Calu3 (cell line): ENCODE measurements around the gene DDC. TPM values are rescaled to one million over a fixed set of nuclear protein-coding genes. Genes with fewer than 3 reads are reported as not detected.
"Not testable (repeated sequence)": the region's sequence is repeated elsewhere in the genome, so short reads cannot be mapped to it uniquely, and the experiment has no call there.

ENCODE experiments used
- BruUV-seq: library from RNA; stranded (reverse); fragments of 400-500 nt; replicated peaks from 2 replicates; lab custom pipeline; 2021; lab: Mats Ljungman, UMichigan
- CTCF ChIA-PET: fragments of 300-600 bp; sonication (Branson Sonifier 250); formaldehyde crosslinking; loops from one replicate; lab custom pipeline; 2022; ENCODE audit warnings: antibody characterized with exemption; lab: Charles Lee
- DNase-seq: peaks from one replicate; pipeline ENCODE4 v3.0.0; 2022
- H3K27ac Mint-ChIP-seq: one replicate; pipeline ENCODE4 v1.8.0; 2022; ENCODE audit warnings: mixed read lengths; ENCODE audit not compliant: unreplicated experiment
- H3K27me3 Mint-ChIP-seq: one replicate; pipeline ENCODE4 v1.8.0; 2022; ENCODE audit warnings: mixed read lengths; ENCODE audit not compliant: unreplicated experiment
- H3K36me3 Mint-ChIP-seq: one replicate; pipeline ENCODE4 v1.8.0; 2022; ENCODE audit warnings: mild to moderate bottlenecking, moderate library complexity, mixed read lengths; ENCODE audit not compliant: insufficient read depth, unreplicated experiment
- H3K4me1 Mint-ChIP-seq: one replicate; pipeline ENCODE4 v1.8.0; 2022; ENCODE audit warnings: mild to moderate bottlenecking, low read depth, mixed read lengths; ENCODE audit not compliant: unreplicated experiment
- H3K4me3 Mint-ChIP-seq: one replicate; pipeline ENCODE4 v1.8.0; 2022; ENCODE audit warnings: mild to moderate bottlenecking, low read depth, moderate library complexity, mixed read lengths; ENCODE audit not compliant: unreplicated experiment
- H3K9me3 Mint-ChIP-seq: one replicate; pipeline ENCODE4 v1.8.0; 2022; ENCODE audit warnings: low read depth, mixed read lengths; ENCODE audit not compliant: unreplicated experiment
- CTCF ChIP-seq: fragments of 200-600 bp; IDR thresholded peaks from one replicate; pipeline ENCODE4 v1.8.0; 2022; ENCODE audit warnings: antibody characterized with exemption; ENCODE audit not compliant: unreplicated experiment
- intact Hi-C: fragments of 100-400 bp; cut with micrococcal nuclease; formaldehyde crosslinking; loops from one replicate; pipeline ENCODE4 v1.10.0; 2022; ENCODE audit not compliant: unreplicated experiment
- total RNA-seq: library from RNA; stranded (reverse); gene quantifications from 2 replicates; pipeline ENCODE4 v1.2.3, GENCODE V29; 2022

The DDC gene
- total RNA-seq, 1 experiment from 2014 or later: 3.7 TPM

- CTCF ChIA-PET: no interaction called here
- Mint-ChIP-seq H3K4me1 (peaks cover 15% of the 10 kb centered on the region), H3K27me3 (no peaks in the 10 kb centered on the region), H3K36me3 (peaks cover 24% of the 10 kb centered on the region), H3K4me3 (no peak overlapping the region), H3K9me3 (no peaks in the 10 kb centered on the region), H3K27ac (no peak overlapping the region)
- peak; percentile 40 for TF ChIP-seq CTCF
- BruUV-seq: no TSS peak
- DNase-seq: no peak
- intact Hi-C loops: no loop called here
Observed at GRCh38 chr7:50588937-50589336, 23.7 kb upstream of the DDC start.

- BruUV-seq: no TSS peak
- CTCF ChIA-PET: interaction anchor here (0.6 kb wide), 1 partner anchor 518 kb away, joined by 3 read pairs; no protein-coding TSS in a partner anchor
- H3K9me3 Mint-ChIP-seq: peaks cover 5% of the 10 kb centered on the region
- intact Hi-C loops: no loop called here
- TF ChIP-seq CTCF: no peak
- no peaks in the 10 kb centered on the region for H3K27me3 Mint-ChIP-seq
- no peak overlapping the region for H3K27ac Mint-ChIP-seq
- H3K4me1 Mint-ChIP-seq: peaks cover 12% of the 10 kb centered on the region
- DNase-seq: no peak
- no peak overlapping the region for H3K4me3 Mint-ChIP-seq
- H3K36me3 Mint-ChIP-seq: peaks cover 18% of the 10 kb centered on the region
Observed at GRCh38 chr7:50587737-50588136, 22.5 kb upstream of the DDC start.

GRCh38 chr7:50584793-50585408 lies 19.7 kb upstream of the DDC start:
- peaks cover 6% of the 10 kb centered on the region for H3K9me3 Mint-ChIP-seq
- H3K4me1 Mint-ChIP-seq: no peaks in the 10 kb centered on the region
- BruUV-seq: no TSS peak
- CTCF ChIA-PET: interaction anchor here (0.6 to 1.5 kb wide), 3 partner anchors 17 to 146 kb away, joined by 3 to 4 read pairs (median 3); no protein-coding TSS in a partner anchor
- TF ChIP-seq CTCF: no peak
- H3K27ac Mint-ChIP-seq: peak overlapping the region; percentile 32
- no peak overlapping the region for H3K4me3 Mint-ChIP-seq
- H3K27me3 Mint-ChIP-seq: no peaks in the 10 kb centered on the region
- peak; percentile 81 for DNase-seq
- intact Hi-C loops: loop anchor here (1.0 kb wide), 1 partner anchor 54 kb away; no protein-coding TSS in a partner anchor
- H3K36me3 Mint-ChIP-seq: no peaks in the 10 kb centered on the region

GRCh38 chr7:50584386-50584785 lies 19.2 kb upstream of the DDC start:
- CTCF ChIA-PET: interaction anchor here (1.0 to 1.5 kb wide), 2 partner anchors 17 to 116 kb away, joined by 3 to 4 read pairs; no protein-coding TSS in a partner anchor

GRCh38 chr7:50583295-50583694 lies 18.1 kb upstream of the DDC start:
- intact Hi-C loops, H3K27me3 Mint-ChIP-seq, H3K4me3 Mint-ChIP-seq, DNase-seq, H3K9me3 Mint-ChIP-seq, CTCF ChIA-PET, H3K36me3 Mint-ChIP-seq, H3K27ac Mint-ChIP-seq, BruUV-seq, H3K4me1 Mint-ChIP-seq: not testable (repeated sequence)

More at GRCh38 chr7:50584386-50584785, 19.2 kb upstream of the DDC start:
- TF ChIP-seq CTCF: no peak
- Mint-ChIP-seq H3K27me3 (no peaks in the 10 kb centered on the region), H3K27ac (peak overlapping the region; percentile 32), H3K36me3 (no peaks in the 10 kb centered on the region), H3K4me1 (no peaks in the 10 kb centered on the region), H3K9me3 (peaks cover 6% of the 10 kb centered on the region), H3K4me3 (no peak overlapping the region)
- BruUV-seq: no TSS peak
- no peak for DNase-seq
- intact Hi-C loops: no loop called here

GRCh38 chr7:50582271-50582670 lies 17.1 kb upstream of the DDC start:
- BruUV-seq, DNase-seq, H3K9me3 Mint-ChIP-seq, intact Hi-C loops, H3K4me3 Mint-ChIP-seq, H3K27ac Mint-ChIP-seq, H3K4me1 Mint-ChIP-seq, H3K27me3 Mint-ChIP-seq, CTCF ChIA-PET, H3K36me3 Mint-ChIP-seq: not testable (repeated sequence)

GRCh38 chr7:50580666-50581065 lies 15.5 kb upstream of the DDC start:
- H3K27me3 Mint-ChIP-seq, BruUV-seq, intact Hi-C loops, H3K9me3 Mint-ChIP-seq, H3K4me3 Mint-ChIP-seq, H3K4me1 Mint-ChIP-seq, DNase-seq, H3K36me3 Mint-ChIP-seq, H3K27ac Mint-ChIP-seq, CTCF ChIA-PET: not testable (repeated sequence)
